HEK293 (cell line): ENCODE results near the gene NTSR1.

Source experiments
- CTCF ChIA-PET: fragments of 350-600 bp; formaldehyde crosslinking; extraction: SDS; loops from one replicate; lab custom pipeline; 2021; ENCODE audit warnings: antibody characterized with exemption; lab: Yijun Ruan, JAX
- POLR2A ChIA-PET: fragments of 300-600 bp; formaldehyde crosslinking; extraction: SDS; loops from one replicate; lab custom pipeline; 2020; ENCODE audit warnings: antibody characterized with exemption, inconsistent platforms; lab: Yijun Ruan, JAX
- H3K27ac ChIP-seq: fragments of 200-500 bp; sonication (Bioruptor generic); 2 replicates; pipeline ENCODE4 v1.5.1; 2014; ENCODE audit warnings: low read depth, low read length, control low read depth, inconsistent platforms; ENCODE audit errors: extremely low read depth
- H3K36me3 ChIP-seq, 2 experiments: fragments of 200-500 bp in 1 of 2; sonication (Bioruptor generic) in 1 of 2; 1 replicate in 1 of 2; 2 replicates in 1 of 2; pipeline ENCODE4 v1.5.1; 2014 to 2017; ENCODE audit warnings: inconsistent platforms in 2 of 2, low read length in 2 of 2; ENCODE audit not compliant: control insufficient read depth in 2 of 2, insufficient read depth in 1 of 2
- H3K4me1 ChIP-seq: fragments of 200-500 bp; sonication (Bioruptor generic); 2 replicates; pipeline ENCODE4 v1.5.1; 2014; ENCODE audit warnings: mild to moderate bottlenecking, low read length, inconsistent platforms; ENCODE audit not compliant: control insufficient read depth, insufficient read depth
- H3K4me3 ChIP-seq: 2 replicates; pipeline ENCODE4 v1.5.1; 2011; ENCODE audit warnings: low read depth, mild to moderate bottlenecking, control low read depth, low read length, moderate library complexity
- H3K9me3 ChIP-seq: fragments of 200-500 bp; sonication (Bioruptor generic); 2 replicates; pipeline ENCODE4 v1.5.1; 2014; ENCODE audit warnings: low read depth, low read length, inconsistent platforms; ENCODE audit not compliant: control insufficient read depth, insufficient read depth
- REST ChIP-seq: fragments of 450-650 bp; formaldehyde crosslinking; IDR thresholded peaks from 2 replicates; pipeline ENCODE4 v1.5.1; 2016; ENCODE audit warnings: missing biosample characterization, missing genetic modification characterization
- ZBTB26 ChIP-seq: fragments of 450-650 bp; formaldehyde crosslinking; optimal IDR thresholded peaks from 2 replicates; pipeline ENCODE3; 2016; ENCODE audit warnings: missing biosample characterization, mild to moderate bottlenecking, missing genetic modification characterization
- ZBTB6 ChIP-seq: fragments of 450-650 bp; formaldehyde crosslinking; IDR thresholded peaks from 2 replicates; pipeline ENCODE4 v1.5.1; 2017; ENCODE audit warnings: missing biosample characterization, missing genetic modification characterization
- ZBTB8A ChIP-seq: fragments of 450-650 bp; formaldehyde crosslinking; IDR thresholded peaks from 2 replicates; pipeline ENCODE4 v1.5.1; 2016; ENCODE audit warnings: missing biosample characterization, missing genetic modification characterization
- ZNF518A ChIP-seq: fragments of 450-650 bp; formaldehyde crosslinking; conservative IDR thresholded peaks from 2 replicates; pipeline ENCODE4 v1.5.1; 2016; ENCODE audit warnings: low read depth, missing biosample characterization, missing genetic modification characterization
- ZNF558 ChIP-seq: fragments of 450-650 bp; formaldehyde crosslinking; IDR thresholded peaks from 2 replicates; pipeline ENCODE4 v1.5.1; 2016; ENCODE audit warnings: missing biosample characterization, missing genetic modification characterization

NTSR1 gene

GRCh38 chr20:62708591-62709536, at the start of gene NTSR1:
Gene NTSR1 (plus strand): TSS chr20:62708836. CDS start chr20:62709208, 372 bp downstream.
- POLR2A ChIA-PET, result no interaction called here
- peaks cover 14% of the 10 kb centered on the region for H3K4me1 ChIP-seq
- CTCF ChIA-PET, result interaction anchor here (1.0 kb wide), 1 partner anchor 44 kb away, joined by 3 read pairs; no protein-coding TSS in a partner anchor

More at GRCh38 chr20:62708591-62709536, at the start of gene NTSR1:
- Histone ChIP-seq H3K27ac (no peak within 1 kb of the TSS), H3K9me3 (no peaks in the 10 kb centered on the region), H3K36me3 (no peaks in the 10 kb centered on the region), H3K4me3 (no peak within 1 kb of the TSS)
- TF ChIP-seq ZNF558 (tag by site-specific recombination) (no peak), ZBTB26 (tag by site-specific recombination) (peak; percentile 58), ZBTB8A (tag by site-specific recombination) (peak; percentile 51; the same call in 1 of the 2 replicates), REST (0 out of 2 replicates have a peak, but pooled peaks have one; percentile 16), ZBTB6 (tag by site-specific recombination) (peak; percentile 55; the same call in 1 of the 2 replicates), ZNF518A (tag by site-specific recombination) (no peak)
